ENCODE measurements around the gene ACADL.
A peak's percentile ranks its signal among the peaks of the same experiment; 100 is the strongest.

GRCh38 chr2:210269148-210269547, 43.9 kb upstream of the ACADL start:
- TF ChIP-seq CBX5 (IDR thresholded peaks at IDR 0.05; ENCODE audit: low read depth, low read length): no peak
- no peak for TF ChIP-seq SIN3A (conservative IDR thresholded peaks at IDR 0.05 in 1 of 2, IDR thresholded peaks at IDR 0.05 in 1 of 2; ENCODE audit: low read depth in 1 of 2, low read length in 2 of 2)
- no peak for TF ChIP-seq ATF2 (IDR thresholded peaks at IDR 0.05; ENCODE audit: low read length)
- TF ChIP-seq EP300 (IDR thresholded peaks at IDR 0.05; ENCODE audit: borderline replicate concordance in 1 of 2, low read depth in 2 of 2, low read length in 2 of 2): no peak
- TF ChIP-seq POLR2AphosphoS5 (IDR thresholded peaks at IDR 0.05; ENCODE audit: low read depth, low read length): no peak
- no peak for TF ChIP-seq SRF (IDR thresholded peaks at IDR 0.05; ENCODE audit: low read depth, low read length)
- TF ChIP-seq CTCF (IDR thresholded peaks at IDR 0.05; ENCODE audit: control extremely low read depth in 1 of 3, insufficient read depth in 1 of 3, low read depth in 1 of 3, low read length in 3 of 3): peak in 1 of 3 experiments; percentile 9; a peak in 2 of 4 replicates

Measured in H1 (cell line).